ENCODE measurements around the gene GLRA2.

DNA sequence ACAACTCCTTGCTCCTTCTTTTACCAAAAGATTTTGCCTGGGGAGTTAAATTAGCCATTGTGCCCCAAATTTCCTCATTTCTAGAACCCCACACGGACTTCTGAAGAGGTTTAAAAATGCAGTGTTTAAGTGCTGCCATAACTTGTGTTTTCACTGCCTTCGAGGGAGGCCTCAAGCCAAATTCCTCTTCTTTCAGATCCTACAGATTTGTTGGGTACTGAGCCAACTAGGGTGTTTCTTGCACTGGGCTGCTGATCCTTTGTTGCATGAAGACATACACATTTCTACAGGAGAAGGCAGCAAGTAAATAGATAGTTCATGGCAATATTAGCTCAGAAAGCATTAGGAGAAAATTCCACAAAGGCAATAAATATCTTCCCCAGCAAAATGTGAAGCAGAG, 43.8 kb downstream of the GLRA2 start:
- TF ChIP-seq, protein P1, sequence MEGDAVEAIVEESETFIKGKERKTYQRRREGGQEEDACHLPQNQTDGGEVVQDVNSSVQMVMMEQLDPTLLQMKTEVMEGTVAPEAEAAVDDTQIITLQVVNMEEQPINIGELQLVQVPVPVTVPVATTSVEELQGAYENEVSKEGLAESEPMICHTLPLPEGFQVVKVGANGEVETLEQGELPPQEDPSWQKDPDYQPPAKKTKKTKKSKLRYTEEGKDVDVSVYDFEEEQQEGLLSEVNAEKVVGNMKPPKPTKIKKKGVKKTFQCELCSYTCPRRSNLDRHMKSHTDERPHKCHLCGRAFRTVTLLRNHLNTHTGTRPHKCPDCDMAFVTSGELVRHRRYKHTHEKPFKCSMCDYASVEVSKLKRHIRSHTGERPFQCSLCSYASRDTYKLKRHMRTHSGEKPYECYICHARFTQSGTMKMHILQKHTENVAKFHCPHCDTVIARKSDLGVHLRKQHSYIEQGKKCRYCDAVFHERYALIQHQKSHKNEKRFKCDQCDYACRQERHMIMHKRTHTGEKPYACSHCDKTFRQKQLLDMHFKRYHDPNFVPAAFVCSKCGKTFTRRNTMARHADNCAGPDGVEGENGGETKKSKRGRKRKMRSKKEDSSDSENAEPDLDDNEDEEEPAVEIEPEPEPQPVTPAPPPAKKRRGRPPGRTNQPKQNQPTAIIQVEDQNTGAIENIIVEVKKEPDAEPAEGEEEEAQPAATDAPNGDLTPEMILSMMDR (IDR thresholded peaks at IDR 0.05; ENCODE audit: insufficient read depth, low read length, poor library complexity, severe bottlenecking) = no peak
- no peak for TF ChIP-seq EZH2phosphoT487 (conservative IDR thresholded peaks at IDR 0.05; ENCODE audit: low read length)
